Activated CD8-positive, alpha-beta memory T cell treated with anti-CD3 and anti-CD28 coated beads, Interleukin-2, amount 50 U/mL, for 4 hours (primary cell): ENCODE data around the gene MRPL24.
A peak's percentile ranks its signal among the peaks of the same experiment; 100 is the strongest.

ENCODE experiments used
- DNase-seq: peaks from one replicate; pipeline ENCODE4 v3.0.0-alpha.2; 2020

The MRPL24 gene

DNA sequence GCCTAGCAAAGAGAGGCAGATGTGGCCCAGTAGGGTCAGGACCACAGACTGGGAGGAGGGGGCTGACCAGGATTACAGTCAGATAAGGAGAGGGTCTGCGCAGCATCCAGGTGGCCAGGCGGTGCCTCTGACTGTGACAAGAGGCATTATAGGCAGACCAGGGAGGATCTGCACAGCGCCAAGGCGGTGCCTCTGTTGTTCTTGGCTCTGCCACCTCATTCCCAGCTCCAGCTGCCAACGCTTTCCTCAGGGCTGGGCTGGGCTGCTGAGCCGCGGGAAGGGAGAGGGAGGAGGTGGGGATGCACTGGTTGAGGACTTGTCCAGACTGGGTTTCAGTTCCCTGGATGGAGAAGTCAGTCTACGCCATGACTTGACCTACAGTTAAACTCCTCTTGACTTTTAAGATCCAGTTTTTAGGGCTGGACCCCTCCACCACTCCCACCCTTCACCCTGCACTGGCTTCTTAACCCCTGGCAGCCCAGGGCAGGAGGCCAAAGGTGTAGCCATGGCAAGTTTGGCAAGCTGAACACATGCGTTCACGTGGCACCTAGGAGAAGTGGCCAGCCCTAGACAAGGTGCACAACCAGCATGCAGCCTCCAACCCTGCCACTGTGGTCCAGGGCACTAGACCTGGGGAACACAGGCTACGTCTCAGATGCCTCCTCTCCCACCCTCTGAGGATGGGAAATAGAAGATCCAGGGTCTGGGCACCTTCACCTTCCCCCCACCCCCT lies 31.0 kb downstream of the MRPL24 start:
- no peak for DNase-seq

DNA sequence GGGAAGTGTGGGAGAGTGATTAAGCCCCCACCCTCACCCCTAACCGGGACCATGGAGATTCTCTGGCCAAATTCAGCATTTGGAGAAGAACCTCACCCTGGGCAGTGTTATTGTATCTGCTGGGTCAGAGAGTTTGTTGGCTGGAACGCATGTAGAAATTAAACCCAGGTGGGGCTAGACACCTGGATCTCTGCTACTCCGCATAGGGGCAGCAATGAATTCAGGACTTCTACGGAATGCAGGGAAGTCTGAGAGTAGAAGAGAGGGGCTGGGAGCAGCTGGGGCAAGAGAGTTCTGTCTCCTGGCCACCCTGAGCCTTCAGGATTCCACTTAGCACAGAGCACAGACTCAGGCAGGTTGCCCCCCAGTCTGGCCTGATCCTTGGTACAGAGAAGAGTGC lies 31.9 kb downstream of the MRPL24 start:
- DNase-seq, result no peak

DNA sequence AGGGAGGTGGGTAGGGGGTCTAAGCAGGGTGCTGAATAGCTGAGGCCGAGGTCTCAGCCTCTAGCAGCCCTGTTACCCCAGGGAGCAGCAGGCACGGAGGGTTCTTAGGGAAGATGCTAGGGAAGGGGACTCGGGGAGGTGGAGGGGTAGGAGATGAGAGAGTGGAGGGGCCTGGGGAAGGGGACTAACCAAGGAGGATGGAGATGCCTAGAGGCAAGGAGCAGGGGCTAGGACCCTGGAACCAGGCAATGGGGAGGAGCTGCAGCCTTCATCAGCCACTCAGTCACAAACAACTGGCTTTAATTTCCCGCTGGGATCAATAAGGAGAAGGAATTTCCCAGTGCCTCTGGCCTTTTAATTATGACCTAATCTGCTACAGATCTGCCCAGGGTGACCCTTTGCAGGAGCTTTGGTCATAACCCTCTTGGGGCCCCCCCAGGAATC lies 32.6 kb downstream of the MRPL24 start:
- no peak for DNase-seq

DNA sequence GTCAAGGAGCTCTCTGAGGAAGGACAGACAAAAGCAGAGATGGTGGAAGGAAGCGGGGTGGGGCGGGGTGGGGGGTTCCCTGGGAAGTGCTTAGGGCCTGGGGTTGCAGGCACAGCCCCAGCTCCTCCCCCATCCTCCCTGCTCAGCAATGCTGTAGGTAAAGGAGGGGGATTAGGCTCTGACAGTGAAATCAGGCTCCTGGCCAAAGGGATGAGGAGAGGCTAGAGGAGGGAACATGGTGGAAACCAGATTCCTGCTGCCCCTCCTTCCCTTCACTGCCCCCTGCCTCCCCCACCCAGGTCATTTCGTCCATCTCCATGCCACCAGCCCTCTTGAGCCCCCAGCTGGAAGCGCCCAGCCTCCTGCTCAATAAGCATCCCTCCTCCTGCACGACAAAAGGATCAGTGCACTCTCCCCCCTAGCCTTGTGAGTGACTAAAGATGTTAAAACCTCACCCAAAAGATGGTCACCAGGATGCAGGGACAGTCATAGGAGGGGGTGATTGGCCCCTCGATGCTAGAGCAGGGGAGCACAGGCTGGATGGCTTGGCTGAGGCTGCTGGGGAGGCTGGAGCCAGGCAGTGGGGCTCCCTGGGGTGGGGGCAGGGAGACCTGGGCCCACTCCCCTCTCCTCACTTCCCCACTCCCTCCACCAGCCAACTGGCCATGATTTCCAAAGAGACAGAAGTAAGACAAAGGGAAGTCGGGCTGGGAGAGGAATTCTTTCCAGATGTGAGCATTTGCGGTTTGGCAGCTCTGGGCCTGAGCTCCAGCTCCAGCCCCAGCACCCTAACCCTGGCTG lies 33.3 kb downstream of the MRPL24 start:
- DNase-seq, result no peak

DNA sequence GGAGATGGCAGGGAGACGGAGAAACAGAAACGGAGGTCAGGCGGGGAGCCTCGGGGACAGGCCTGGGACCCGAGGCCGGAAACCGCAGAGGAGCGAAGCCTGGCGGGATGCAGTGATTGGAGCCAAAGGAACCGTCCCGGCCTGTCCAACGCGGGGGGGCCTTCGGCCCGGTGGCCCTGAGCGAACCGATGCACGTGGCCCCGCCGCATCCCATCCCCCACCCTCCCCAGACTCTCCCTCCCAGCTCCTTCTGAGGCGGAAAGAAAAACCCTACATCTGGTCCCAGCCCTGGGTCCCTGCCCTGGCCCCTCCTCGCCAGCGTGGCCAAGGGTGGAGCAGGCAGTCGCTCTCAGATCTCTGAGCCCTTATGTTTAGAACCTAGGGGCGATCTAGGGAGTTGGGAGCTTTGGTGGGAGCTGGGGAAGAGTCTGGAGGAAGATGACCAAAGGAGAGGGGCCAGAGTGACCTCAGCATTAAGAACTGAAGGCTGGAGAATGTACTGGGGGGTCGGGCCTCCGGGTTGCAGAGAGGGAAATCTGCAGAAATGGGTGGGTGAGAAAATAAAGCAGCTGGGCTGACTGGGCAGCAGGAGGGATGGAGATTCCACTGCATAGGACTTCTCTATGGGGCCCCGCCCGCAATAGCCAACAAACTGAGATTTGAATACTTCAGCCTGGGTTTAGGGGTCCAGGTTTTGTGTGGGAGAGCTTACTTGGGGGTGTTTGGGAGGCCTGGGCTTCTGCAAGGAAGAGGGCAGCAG lies 34.1 kb downstream of the MRPL24 start:
- no peak for DNase-seq

DNA sequence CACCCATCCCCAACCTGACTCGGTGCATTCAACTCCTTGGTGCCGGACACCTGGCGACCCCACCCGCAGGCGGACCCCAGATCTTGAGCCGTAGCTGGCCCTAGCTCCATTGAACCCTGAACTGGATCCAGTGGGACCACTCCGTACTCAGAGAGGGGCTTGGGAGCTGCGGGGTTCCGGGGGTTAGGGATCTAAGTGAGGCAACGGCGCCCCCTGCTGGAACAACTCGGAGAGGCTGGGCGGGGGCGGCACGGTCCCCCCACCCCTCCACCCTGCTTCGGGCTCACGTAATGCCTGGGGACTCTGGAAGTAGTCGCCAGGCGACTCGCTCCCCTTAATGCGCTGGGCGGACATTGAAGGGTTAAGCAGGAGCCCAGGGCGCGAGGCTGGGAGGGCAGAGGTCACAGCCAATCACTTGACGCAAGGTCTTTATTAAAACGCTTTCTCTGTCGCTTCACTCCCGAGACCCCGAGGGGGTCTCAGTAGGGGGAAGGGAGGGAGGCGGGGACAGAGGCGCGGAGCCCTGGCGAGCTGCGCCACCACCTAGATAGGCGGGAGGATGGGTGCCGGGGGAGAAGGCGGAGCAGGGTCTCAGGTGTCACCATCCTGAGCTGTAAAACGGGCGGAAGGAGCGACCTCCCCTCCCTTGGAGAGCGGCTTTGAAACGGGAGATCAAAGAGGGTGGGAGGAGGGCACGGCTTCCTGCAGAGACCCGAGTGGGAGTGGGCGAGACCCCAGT lies 34.8 kb downstream of the MRPL24 start:
- DNase-seq, result peak; percentile 75

DNA sequence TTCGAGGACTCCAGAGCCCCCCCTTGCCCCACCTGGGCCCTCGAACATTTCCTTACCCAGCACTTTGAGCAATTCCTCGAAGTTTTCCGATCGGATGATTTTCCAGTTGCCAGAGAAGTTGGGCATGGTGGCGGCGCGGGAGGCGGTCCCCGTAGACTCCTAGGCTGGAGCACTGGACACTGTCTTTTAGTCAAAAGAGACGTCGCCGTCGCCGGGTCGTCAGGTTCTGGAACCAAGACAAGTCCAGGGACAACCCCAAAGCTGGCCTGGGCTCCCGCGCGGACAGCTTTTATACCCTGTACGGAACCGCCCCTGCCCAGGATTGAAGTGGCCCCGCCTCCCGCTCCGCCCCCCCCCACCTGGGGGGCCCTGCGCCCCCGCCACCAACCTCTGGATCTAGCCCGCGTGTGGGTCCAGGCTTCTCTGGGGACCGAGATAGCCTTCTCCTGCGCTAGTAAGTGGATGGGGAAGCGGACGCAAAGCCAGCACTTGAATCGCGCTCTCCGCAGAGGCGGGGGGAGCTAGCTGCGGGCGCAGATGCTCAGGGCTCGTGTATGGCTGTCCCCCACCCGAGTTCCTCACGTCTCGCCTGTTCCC lies 35.5 kb downstream of the MRPL24 start, which contains the start of gene CRABP2:
CRABP2 (minus strand) TSS at position 263 of the 597 bp plus-strand sequence; CDS start at position 126, 137 bp downstream.
- DNase-seq, result peak; percentile 34

DNA sequence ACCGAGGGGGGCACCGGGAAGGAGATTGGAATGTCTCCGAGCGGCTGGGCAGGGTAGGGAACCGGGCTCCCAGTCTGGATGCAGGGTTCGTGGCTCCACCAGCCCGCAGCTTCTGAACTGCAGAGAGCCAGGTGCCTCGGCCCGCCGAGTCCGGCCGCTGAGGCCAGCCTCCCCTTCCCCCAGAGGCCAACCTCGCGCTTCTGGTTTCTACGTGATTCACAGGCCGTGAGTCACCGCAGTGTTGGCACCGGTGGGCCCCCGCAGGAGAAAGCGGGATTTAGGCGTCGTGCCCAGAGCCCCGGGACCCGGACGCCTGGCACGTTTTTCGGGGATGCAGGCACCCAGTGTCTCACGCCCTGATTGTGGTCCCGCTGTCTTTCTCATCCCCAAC lies 36.0 kb downstream of the MRPL24 start:
- DNase-seq, result peak; percentile 51

DNA sequence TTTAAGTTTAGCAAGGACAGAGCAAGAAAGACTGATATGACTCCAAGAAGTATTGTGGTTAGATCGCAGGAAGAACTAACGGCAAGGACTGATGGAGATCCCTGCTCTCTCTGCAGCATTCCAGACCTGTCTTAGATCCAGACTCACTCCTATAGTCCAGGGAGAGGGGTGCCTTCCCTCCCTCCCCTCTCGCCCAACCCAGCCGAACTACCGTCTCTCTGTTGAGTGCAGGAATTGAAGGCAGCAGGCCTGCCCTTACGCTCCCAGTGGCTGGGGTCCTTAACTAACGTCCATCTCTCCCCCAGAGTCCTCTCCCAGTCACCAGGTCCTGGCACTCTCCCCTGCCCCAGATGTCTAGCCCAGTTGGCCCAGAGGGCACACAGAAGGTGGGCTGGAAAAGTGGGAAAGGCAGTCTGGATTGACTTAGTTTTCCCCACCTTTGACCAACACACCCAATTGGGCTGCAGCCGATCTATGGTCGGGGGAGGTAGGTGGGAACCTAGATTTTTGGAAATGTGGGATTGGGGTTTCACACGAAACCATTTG lies 36.6 kb downstream of the MRPL24 start:
- no peak for DNase-seq

DNA sequence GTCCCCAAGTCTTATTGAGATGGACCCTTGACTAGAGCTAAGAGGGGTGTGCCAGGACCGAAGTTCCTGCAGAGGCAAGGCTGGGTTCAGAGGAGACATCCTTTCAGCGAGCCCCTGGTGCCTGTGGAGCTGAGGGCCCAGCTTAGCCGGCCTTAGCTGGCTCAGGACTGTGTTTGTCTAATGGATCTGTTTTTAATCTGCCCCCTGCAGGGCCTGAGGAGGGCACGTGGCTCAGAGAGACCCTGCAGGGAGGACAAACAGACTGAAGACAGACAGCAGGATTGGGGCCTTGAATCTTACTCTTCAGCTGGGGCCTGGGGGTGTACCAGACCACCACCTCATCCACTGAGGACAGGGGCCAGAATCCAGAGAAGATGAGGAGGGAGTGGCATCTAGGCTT lies 37.1 kb downstream of the MRPL24 start:
- DNase-seq, result no peak

DNA sequence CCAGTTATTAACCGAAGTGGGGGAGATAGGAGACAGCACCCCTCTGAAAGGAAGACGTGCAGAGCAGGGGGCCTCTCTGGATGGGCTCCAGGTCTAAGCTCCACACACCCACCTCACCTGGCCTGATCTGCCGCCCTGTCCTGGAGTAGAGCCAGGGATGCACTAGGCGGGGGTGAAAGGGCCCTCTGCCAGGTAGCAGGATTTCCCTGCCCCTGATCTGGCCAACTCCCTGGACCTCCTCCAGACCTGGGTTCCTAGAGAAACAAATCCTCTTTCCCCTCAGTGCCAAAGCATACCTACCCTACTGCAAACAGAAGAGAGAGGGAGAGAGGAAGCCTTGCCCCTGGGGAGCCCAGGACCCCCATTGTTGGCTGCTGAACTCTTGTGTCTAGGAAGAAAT lies 37.6 kb downstream of the MRPL24 start:
- no peak for DNase-seq

DNA sequence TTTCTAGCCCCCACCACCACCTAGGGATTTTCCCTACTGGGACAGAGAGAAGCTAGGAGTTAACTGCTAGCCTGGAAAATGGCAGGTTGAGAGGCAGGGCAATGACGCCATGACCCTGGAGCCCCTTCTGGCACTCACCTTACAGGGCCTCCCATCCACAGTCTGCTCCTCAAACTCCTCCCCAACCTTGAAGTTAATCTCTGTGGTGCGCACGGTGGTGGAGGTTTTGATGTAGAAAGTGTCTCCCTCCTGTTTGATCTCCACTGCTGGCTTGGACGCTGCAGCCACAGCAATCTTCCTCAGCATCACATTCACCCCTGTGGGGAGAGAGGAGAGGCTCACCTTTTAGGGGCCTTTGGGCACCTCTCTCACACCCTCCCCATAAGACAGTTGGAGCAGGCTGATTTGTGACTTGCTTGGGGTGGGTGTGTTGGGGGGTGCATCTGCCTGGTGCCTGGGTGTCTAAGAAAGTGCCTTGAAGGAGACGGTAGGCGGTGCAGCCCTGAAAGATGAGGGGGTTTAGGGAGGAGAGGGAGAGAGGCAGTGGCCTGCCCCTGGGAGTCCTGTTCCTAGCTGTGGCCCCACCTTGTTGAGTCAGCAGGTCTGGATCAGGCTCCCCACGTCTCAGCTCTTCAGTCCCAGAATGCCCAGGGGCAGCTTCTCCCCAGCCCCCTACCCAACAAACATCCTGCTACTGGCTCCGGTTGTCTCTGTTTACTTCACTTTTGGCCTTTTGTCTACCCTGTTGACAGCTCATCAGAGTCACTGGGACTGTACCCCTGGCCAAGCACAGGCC lies 40.0 kb downstream of the MRPL24 start:
- no peak for DNase-seq

DNA sequence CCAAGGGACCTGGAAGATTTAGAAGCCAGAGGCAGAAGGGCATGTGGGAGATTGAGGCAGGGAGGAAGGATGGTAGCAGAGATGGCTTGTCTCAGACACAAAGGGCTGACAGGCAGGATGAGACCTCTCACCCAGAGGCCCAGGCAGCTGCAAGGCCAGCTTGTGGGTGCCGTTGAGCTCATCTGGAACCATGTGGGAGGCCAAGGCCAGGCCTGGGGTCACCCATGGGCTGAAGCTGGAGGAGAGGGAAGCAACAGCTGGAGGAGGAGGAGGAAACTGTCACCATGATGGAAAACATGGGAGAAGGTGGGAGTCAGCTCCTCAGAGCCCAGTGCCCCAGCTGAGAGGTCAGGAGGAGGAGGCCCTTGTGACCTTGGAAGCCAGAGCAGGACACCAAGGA lies 41.9 kb downstream of the MRPL24 start:
- DNase-seq, result no peak

DNA sequence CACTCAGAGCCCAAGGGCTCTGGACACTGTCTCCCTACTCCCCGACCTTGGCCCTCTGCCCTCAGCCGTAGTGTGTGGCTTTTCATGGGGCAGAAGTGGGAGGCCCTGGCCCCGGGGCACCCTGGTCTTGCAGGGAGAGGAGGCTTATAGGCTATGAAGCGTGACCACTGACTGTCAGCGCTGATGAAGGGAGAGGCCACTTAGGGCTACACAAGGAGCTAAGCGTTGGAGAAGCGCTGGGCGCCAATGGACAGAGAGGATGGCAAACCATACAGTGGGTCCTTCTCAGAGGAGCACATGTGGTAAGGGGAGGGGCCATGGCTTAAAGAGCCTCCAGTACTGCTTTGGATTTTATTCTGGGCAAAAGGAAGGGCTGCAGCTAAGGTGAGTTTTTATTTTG lies 43.4 kb downstream of the MRPL24 start:
- no peak for DNase-seq

DNA sequence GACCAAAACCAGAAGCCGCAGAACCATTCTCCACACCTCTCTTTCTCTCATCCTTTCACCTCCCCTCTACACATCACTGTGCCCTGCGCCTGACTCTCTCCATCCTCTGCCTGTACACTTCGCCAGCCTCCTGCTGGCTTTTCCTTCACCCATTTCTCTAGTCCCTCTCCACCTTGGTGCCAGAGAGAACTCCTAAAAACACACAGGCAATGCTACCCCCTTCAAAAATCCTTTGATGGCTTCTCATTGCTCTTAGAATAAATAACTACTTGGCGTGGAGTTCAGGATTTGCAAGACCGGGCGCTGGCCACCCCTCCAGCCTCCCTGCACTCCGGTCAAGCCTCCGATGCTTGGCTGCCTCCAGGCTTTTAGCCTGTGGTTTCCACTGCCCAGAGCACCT lies 44.1 kb downstream of the MRPL24 start:
- no peak for DNase-seq

DNA sequence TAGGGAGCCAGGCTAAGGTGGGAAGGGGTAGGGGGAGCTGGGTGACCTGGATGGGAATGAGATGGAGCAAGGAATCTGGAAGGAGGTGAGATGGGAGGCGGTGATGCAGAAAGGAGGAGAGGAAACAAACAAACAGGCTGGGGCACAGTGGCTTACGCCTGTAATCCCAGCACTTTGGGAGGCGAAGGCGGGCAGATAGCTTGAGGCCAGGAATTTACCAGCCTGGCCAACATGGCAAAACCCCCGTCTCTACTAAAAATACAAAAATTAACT lies 46.3 kb downstream of the MRPL24 start:
- no peak for DNase-seq

DNA sequence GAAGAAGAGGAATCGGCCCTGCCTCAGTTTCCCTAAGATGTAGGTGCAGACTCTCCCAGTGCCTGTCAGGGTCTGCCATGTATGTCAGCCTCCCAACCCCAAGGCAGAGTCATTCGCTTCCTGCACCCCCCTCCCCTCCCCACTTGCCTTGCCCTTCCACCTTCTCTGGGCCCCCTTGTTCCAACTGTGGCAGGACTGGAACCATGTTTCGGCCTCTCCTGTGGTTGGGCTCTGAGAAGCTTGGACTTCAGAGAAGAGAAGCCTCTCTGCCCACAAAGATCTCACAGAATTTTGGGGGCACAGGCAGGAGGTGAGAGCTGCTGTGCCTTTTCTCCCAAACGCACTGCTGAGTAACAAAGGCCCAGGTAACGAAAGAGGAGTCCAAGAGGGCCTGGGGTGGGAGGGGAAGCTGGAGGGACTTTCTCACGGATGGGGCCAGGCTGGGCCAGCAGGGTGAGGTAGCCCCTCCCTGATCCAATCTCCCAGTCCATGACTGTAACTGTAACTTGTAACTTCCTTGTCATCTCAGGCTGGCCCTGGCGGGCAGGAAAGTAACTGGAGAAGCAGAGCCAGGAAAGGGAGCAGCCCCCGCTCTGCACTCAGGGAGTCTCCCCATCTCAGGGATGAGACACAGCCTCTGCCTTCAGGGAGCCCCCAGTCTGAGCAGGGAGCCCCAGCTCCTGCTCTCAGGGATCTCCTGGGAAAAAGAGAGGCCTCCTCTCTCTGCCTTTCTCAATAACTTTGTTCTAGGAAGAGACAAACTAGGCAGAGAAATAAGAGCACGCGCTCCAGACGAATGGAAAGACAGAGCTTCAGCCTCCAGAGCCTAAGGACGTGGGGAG lies 46.8 kb downstream of the MRPL24 start:
- DNase-seq, result no peak

DNA sequence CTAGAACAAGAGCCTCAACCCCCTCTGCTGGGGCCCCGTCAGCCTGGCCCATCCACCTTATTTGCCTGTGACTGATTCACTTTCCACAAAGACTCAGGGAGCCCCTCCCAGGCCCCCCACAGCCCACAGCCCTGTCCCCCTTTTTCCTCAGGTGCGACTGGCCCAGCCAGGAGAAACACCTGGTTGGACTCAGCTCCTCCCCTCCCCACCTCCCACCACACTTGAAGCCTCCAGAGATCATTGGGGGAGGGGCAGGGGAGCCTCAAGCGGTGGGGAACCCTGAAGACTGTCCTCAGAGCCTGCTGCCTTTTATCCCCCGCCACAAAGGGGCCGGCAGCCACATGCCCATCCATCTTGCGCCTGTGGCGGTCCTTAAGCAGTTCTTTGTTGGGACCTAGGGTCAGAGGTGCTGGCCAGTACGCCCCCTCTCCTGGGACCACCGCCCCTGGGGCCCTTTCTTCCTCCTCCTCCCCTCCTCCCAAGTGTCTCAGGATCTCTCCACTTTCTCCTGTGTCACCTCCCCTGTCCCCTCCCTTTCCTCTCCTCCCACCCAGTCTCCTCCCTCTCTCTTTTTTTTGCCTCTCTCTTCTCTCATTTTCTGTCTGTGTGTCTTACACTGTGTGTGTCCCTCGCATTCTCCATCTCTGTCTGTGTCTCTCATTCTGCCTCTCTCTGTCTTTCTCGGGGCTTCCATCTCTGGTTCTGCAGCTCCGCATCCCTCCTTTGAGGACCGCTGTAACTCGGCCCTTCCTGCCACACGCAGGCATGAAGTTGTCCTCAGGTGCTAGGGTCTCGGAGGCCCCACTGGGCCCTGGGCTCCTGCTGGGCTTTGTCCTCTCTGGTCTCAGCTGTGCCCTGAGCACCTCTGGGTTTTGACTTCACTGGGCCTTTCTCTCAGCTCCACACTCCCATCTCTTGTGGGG lies 47.7 kb downstream of the MRPL24 start:
- no peak for DNase-seq

DNA sequence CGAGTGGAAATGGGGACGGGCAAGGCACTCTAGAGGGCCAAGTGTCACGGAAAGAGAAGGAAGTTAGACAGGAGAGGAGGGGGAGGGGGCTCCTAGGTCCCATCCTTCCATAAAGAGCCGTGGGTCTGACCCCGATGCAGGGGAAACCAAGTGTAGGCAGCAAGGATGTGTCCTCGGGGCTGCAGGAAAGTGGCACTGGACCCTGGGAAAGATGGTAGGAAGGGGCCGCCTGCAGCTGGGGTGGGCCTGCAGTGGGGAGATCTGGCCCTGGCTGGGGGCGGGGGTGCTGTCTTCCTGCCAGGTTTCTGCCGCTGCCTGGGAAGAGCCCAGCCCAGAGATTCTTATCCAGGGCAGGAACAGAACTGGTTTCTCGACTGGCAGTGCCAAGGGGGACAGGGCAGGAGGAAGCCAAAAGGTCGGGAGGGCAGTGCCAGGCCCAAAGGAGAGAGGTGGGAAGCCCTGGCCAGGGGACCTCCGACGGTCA lies 48.4 kb downstream of the MRPL24 start:
- no peak for DNase-seq
